Measurements from ENCODE around the gene FBXL16.

The FBXL16 gene

DNA sequence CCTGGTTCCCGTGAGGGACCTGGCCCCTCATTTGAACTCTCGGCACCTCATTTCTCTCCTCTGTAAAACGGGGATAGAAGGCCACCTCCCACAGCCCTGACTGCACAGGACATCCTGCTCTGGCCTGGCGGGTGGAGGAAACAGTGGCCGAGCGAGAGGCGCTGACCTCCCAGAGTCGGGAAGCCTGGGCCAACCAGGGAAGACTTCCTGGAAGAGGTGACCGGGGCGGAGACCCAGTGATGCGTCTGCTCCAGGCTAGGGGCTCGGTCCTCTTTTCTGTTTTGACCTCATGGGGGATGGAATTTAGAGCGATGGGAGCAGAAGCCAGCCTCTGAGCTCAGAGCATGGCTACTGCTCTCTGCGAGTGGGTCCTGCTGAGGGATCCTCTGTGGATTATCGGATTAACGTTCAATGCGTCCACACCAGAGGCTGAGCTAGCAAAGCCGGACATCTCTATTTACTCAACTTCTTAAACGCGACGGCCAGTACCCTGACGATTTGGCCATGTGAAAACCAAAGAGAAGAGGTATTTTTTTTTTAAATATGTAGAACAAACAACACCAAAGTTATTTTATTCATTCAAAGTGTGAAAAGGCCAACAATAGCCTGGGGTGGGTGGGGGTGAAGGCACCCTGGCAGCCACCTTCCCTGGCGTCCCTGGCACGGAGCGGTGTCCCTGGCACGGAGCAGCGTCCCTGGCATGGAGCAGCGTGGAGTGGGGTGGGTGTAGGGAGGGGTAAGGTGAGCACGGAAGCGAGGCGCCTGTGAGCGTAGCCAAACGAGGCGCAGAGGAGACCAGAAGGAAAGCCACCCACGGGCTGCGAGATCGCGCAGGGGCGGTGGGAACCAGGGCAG, 45.8 kb upstream of the FBXL16 start:
- no peaks in the 10 kb centered on the region for H3K36me3 ChIP-seq (ENCODE audit: control insufficient read depth in 2 of 2, insufficient read depth in 1 of 2, low read length in 2 of 2)
- no peak for TF ChIP-seq HOXD13 (CRISPR knock-in tag; IDR thresholded peaks at IDR 0.05; ENCODE audit: borderline replicate concordance)
- no peak for TF ChIP-seq ZNF677 (tag by site-specific recombination; IDR thresholded peaks at IDR 0.05)
- no peak for TF ChIP-seq ZNF132 (tag by site-specific recombination; IDR thresholded peaks at IDR 0.05; ENCODE audit: borderline replicate concordance)
- no peak for TF ChIP-seq SP3 (tag by site-specific recombination; IDR thresholded peaks at IDR 0.05)
- TF ChIP-seq ZNF292 (tag by site-specific recombination; IDR thresholded peaks at IDR 0.05; ENCODE audit: borderline replicate concordance, low read depth): no peak
- TF ChIP-seq ZNF768 (tag by site-specific recombination; IDR thresholded peaks at IDR 0.05): no peak
- TF ChIP-seq KLF8 (tag by site-specific recombination; IDR thresholded peaks at IDR 0.05): no peak
- TF ChIP-seq ZFP41 (tag by site-specific recombination; IDR thresholded peaks at IDR 0.05; ENCODE audit: borderline replicate concordance): no peak
- no peak for TF ChIP-seq TRIM28 (IDR thresholded peaks at IDR 0.05; ENCODE audit: borderline replicate concordance, low read length)
- no peak for TF ChIP-seq ZNF362 (tag by site-specific recombination; IDR thresholded peaks at IDR 0.05)
- TF ChIP-seq ZNF391 (tag by site-specific recombination; IDR thresholded peaks at IDR 0.05; ENCODE audit: borderline replicate concordance, low read depth): no peak
- no peak for TF ChIP-seq ZNF19 (tag by site-specific recombination; IDR thresholded peaks at IDR 0.05; ENCODE audit: low read depth)
- TF ChIP-seq ZNF324 (tag by site-specific recombination; IDR thresholded peaks at IDR 0.05): no peak
- ChIA-PET CTCF (interaction anchor here (0.7 to 1.3 kb wide), 2 partner anchors 38 to 39 kb away, joined by 3 to 5 read pairs; no protein-coding TSS in a partner anchor), POLR2A (no interaction called here)
- H3K4me3 ChIP-seq (ENCODE audit: low read depth, low read length): no peak overlapping the region
- H3K4me1 ChIP-seq (ENCODE audit: control insufficient read depth, insufficient read depth, low read length): no peaks in the 10 kb centered on the region
- H3K9me3 ChIP-seq (ENCODE audit: control insufficient read depth, insufficient read depth, low read depth, low read length): no peaks in the 10 kb centered on the region
- no peak overlapping the region for H3K27ac ChIP-seq (ENCODE audit: extremely low read depth, low read depth, low read length)

- Histone ChIP-seq H3K36me3 (ENCODE audit: control insufficient read depth in 2 of 2, insufficient read depth in 1 of 2, low read length in 2 of 2) (no peaks in the 10 kb centered on the region), H3K27ac (ENCODE audit: extremely low read depth, low read depth, low read length) (no peak overlapping the region), H3K4me1 (ENCODE audit: control insufficient read depth, insufficient read depth, low read length) (no peaks in the 10 kb centered on the region), H3K9me3 (ENCODE audit: control insufficient read depth, insufficient read depth, low read depth, low read length) (no peaks in the 10 kb centered on the region), H3K4me3 (ENCODE audit: low read depth, low read length) (no peak overlapping the region)
- ChIA-PET POLR2A (interaction anchor here (0.7 to 1.1 kb wide), 2 partner anchors 16 to 30 kb away, joined by 3 read pairs; no protein-coding TSS in a partner anchor), CTCF (interaction anchor here (1.3 to 1.8 kb wide), 2 partner anchors 18 to 38 kb away, joined by 3 read pairs; no protein-coding TSS in a partner anchor)
- TF ChIP-seq KLF8 (tag by site-specific recombination; IDR thresholded peaks at IDR 0.05) (no peak), YY2 (tag by site-specific recombination; IDR thresholded peaks at IDR 0.05) (no peak), ZNF677 (tag by site-specific recombination; IDR thresholded peaks at IDR 0.05) (no peak)
These were observed 44.9 kb upstream of the FBXL16 start for GRCh38 chr16:750485-750884.

DNA sequence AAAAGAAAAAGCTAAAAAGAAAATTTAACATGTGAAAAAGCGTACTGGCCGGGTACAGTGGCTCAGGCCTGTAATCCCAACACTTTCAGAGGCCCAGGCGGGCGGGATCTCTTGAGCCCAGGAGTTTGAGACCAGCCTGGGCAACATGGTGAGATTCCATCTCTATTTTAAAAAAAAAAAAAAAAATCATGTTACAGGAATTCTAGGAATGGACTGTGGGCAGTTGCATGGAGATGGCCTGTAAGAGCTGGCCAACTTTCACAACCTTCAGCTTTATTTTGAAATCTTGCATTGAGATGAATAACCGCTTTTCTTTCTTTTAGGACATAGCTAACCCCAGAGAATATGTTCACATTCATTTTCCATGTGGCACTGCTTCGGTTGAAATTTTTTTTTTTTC, 43.4 kb upstream of the FBXL16 start:
- no peak overlapping the region for H3K4me3 ChIP-seq (ENCODE audit: low read depth, low read length)
- no peaks in the 10 kb centered on the region for H3K4me1 ChIP-seq (ENCODE audit: control insufficient read depth, insufficient read depth, low read length)
- POLR2A ChIA-PET: interaction anchor here (0.7 to 0.9 kb wide), 4 partner anchors 34 to 42 kb away, joined by 3 to 6 read pairs (median 3); no protein-coding TSS in a partner anchor
- no peaks in the 10 kb centered on the region for H3K36me3 ChIP-seq (ENCODE audit: control insufficient read depth in 2 of 2, insufficient read depth in 1 of 2, low read length in 2 of 2)
- no peaks in the 10 kb centered on the region for H3K9me3 ChIP-seq (ENCODE audit: control insufficient read depth, insufficient read depth, low read depth, low read length)
- no peak overlapping the region for H3K27ac ChIP-seq (ENCODE audit: extremely low read depth, low read depth, low read length)
- CTCF ChIA-PET: interaction anchor here (0.5 to 2.1 kb wide), 5 partner anchors 10 to 310 kb away, joined by 3 to 7 read pairs (median 5); partner anchors contain the start of genes CHTF18 and RPUSD1
- TF ChIP-seq ZNF518A (tag by site-specific recombination; conservative IDR thresholded peaks at IDR 0.05; ENCODE audit: low read depth) (no peak), KLF16 (tag by site-specific recombination; IDR thresholded peaks at IDR 0.05) (no peak), RBAK (tag by site-specific recombination; IDR thresholded peaks at IDR 0.05) (no peak), ZNF132 (tag by site-specific recombination; IDR thresholded peaks at IDR 0.05; ENCODE audit: borderline replicate concordance) (no peak), ZXDB (tag by site-specific recombination; IDR thresholded peaks at IDR 0.05) (no peak), ZNF843 (tag by site-specific recombination; IDR thresholded peaks at IDR 0.05) (no peak), BCL11B (tag by site-specific recombination; IDR thresholded peaks at IDR 0.05; ENCODE audit: low read depth) (no peak), GLIS2 (tag by site-specific recombination; IDR thresholded peaks at IDR 0.05) (no peak), ZNF600 (tag by site-specific recombination; IDR thresholded peaks at IDR 0.05) (no peak), ZBTB20 (tag by site-specific recombination; IDR thresholded peaks at IDR 0.05) (no peak)
- TF ChIP-seq, protein P1, sequence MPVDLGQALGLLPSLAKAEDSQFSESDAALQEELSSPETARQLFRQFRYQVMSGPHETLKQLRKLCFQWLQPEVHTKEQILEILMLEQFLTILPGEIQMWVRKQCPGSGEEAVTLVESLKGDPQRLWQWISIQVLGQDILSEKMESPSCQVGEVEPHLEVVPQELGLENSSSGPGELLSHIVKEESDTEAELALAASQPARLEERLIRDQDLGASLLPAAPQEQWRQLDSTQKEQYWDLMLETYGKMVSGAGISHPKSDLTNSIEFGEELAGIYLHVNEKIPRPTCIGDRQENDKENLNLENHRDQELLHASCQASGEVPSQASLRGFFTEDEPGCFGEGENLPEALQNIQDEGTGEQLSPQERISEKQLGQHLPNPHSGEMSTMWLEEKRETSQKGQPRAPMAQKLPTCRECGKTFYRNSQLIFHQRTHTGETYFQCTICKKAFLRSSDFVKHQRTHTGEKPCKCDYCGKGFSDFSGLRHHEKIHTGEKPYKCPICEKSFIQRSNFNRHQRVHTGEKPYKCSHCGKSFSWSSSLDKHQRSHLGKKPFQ (tag by site-specific recombination; IDR thresholded peaks at IDR 0.05): no peak

Data from HEK293 (cell line).